GM21786 (cell line): ENCODE measurements around the gene TNFRSF11A.

Experiments
- ATAC-seq: cut with Tn5 transposase; IDR thresholded peaks from one replicate; pipeline ENCODE4 v1.9.1; 2021; ENCODE audit not compliant: unreplicated experiment

TNFRSF11A gene

DNA sequence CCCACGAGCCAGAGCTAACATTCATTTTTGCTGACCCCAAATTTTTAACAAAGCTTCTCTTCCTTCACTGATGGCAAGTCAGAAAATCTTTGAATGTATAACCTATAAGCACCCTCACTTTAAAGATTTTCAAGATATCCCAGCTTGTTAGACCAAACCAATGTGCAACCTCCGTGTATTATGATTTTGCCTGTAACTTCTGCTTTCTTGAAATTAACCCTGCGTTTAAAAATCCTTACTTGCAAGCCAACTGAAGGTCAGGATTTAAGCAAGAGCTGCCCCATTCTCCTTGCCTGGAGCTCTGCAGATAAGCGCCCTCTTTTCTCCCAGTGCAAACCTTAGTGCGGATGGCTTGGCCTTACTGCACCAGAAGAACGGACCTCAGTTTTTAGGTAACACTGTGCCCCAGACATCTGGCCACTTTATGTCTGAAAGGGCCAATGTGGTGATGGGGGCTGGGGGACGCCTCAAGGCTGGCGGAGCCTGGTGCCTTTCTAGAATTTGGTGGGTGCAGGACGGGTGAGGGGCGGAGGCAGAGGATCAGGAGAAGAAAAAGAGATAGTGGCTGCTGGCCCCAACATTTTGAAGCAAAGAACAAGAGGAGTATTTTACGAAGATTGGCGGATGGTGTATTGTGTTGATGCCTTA is 805 bp upstream of the TNFRSF11A start:
- no peak for ATAC-seq

DNA sequence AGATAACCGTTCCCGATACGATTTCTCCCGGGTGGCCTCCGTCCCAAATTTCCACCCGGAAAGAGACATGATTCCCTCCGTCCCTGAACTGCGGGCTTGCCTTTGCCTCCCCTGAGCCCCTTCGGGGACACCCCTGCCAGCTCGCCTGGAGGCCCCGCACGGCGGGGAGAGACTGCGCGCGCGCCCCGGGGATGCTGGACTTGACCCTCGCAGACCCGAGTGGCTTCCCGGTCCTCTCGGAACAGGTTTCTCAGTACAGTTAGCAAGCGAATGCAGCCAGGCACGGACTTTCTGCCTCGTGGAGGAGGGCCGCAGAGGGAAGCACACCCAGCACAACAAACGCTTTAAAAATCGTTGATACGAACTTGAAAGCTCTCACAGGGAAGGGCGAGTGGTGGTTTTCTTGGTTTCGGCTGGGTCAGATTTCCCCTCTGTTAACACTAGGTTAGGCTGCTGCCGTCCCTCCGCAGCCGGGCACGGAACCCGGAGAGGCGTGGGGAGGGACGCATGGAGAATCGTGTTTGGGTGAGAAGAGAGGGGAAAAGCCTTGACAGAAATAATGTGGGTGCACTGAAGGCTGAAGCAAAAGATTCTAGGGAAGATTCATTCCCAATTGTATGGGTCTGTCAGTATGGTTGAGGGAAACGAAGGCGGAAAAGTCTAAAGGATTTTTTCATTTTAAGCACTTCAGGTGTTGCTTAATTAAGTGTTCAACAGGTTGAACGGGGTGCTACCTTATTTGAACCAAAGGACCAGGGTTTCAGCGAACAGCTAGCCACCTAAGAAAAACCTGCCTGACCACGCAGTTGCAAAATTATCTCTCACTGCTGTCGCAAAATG is 916 bp downstream of the TNFRSF11A start:
- ATAC-seq, result no peak

DNA sequence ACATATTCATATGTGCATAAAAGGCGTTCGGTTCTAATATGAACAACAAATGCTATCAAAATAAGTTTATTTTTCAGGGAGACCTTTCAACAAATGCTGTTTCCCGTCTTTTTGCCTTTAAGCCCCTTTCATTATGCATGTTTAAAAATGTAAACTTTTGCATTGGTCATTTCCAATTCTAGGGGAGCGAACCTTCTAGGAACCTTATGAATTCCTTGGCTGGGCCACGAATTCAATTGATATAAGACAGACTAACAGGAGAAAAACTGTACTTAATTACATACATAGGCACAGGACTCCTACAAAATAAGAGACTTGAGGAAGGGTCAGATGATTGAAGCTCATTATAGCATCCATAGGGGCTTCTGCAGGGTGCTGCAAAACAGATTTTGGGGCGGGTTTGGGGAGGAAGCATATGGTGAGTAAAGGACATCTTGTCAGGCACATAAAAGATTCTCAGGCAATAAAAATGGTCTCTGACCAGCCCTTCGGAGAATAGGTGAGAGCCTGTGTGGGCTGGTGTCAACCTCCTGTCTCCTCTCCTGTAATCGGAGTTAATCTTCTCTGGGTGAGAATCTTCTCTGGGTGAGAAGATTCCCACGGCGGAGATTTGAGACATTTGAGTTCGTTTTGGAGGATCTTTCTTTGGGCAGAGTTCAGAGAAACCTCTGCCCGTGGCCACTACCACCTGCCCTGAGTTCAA is 1.7 kb downstream of the TNFRSF11A start:
- ATAC-seq, result no peak

DNA sequence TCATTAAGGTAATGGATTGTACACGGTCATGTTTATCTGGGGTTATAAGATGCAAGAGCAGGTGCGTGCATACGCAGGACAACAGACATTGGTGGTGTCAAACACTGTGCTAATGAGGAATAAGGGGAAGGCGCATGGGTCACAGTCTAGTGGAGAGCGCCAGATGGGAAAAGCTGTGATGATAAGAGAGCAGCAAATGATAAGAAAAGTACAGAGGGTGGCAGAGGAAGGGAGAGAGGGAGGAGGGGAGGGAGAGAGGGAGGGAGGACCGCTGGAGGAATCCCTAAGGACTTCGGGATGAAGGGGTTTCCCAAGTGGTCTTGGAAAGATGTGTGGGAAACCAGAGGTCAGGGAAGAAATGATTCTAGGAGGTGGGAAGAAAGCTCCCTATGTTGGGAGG is 2.9 kb downstream of the TNFRSF11A start:
- ATAC-seq, result no peak

DNA sequence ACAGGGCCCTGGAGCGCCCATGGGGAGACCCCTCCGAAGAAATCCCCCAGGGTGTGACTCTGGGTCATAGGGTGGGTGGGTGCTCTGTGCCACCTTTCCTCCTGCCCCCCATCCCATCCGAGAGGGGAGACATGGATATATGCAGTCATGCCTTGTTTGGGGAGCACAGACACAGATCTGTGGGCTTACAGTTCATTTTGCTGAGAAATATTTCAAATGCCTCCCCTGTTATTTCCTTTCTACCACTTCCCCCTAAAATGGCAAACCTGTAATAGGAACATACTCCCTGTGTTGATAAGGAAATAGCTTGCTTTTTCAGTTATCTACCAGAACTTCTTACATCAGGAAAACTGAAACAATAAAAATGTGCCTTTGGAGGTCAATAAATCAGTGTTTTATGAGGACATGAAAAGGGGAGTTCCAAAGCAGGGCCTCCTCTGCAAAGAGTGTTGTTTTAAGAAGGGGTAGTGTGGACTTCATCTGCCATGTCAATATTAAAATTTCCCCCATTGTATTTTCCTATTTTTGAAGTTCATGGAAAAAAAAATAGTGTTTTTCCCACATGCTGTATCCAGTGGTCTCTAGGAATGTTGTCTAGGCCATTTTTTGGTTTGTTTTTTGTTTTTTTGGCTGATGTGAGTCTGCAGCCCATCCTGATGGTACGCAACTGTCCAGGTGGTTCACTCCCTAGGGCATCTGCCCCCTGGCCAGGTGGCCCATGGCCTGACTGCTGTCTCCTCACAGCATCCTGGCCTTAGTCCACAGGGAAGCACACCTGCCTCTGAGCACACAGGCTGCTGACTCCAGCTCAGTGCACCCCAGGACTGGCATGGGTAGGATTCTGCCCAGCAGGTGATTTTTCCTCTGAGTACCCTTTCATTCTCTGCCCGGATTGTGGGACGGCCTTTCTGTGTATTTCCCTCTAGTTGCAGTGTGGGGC is 3.7 kb downstream of the TNFRSF11A start:
- no peak for ATAC-seq

DNA sequence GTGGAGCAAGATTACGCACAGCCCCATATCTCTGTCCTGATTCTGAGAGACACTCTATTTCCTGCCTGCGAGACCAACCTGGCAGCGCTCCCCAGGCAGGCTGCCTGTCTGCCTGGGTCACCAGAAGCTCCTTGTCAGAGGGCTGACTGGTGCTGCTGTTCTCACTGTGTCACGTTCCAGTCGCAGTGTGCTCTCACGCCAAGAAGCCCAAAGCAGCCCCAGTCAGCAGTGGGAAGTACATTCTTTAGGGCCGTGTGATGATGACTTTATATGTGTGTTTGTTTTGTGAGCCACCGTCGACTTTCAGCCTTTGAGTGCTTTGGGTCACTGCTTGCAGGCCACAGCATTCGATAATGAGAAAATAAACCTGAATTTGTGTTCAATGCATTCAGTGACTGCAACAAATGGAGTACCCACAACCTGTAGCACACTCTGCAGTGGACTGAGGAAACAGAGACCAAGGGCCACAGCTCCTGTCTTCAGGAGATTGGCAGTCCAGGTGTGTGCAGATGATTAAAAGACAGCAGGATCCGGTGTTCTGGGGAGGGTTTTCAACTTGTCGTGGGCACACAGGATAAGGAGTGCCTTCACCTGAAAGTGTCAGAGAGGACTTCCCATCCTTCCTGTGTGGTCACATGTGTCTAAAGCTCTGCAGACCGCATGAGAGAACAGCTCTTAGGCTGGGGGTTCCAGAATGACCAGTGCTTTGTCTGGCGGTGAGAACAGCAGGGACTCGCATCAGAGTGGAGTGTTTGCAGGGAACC is 4.8 kb downstream of the TNFRSF11A start:
- no peak for ATAC-seq

DNA sequence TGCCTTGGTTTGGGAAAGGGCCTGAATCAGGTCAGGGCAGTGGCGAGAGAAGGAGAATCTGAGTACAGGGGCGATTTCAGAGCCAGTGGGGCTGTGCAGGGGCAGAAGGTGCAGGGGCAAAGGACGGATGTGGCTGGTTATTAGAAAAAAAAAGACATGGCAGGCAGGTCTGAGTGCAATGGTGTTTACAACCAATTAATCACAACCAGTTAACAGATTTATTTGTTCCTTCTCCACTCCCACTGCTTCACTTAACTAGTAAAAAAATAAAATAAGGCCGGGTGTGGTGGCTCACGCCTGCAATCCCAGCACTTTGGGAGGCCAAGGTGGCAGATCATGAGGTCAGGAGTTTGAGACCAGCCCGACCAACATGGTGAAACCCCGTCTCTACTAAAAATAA is 5.5 kb downstream of the TNFRSF11A start:
- ATAC-seq, result no peak

DNA sequence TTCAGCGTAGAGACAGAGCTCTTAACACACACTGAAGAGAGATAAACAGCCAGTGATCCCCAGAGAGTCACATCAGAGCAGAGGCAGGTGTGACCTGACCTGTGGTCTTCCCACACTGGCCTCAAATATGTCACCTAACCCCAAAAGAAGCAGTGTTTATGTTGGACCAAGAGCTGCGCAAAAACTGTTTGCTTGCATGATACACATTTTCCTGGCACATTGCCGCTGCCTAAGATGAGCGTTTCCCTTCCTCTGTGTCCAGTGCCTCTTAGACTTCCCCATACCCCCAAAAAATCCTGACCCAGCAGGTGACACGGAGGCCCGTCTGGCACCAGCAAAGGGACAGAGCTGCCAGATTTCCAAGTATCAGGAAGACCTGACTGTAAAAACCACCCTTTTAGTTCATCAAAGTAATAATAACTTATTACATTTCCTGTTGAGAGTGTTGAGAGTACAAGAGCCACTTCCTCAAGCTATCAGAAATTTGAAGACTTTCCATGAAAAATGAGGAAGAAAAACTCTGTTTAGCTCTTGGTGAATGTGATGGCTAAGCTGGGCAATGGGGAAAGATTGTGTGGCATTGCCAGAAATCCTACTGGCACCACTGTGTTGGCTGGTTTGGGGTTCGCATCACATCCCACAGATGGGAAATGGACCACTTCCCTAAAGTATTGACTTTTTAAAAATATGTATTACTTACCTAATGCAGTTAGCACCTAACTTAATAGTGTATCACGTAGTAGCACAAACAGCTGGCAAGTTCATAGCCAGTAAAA is 6.7 kb downstream of the TNFRSF11A start:
- no peak for ATAC-seq

DNA sequence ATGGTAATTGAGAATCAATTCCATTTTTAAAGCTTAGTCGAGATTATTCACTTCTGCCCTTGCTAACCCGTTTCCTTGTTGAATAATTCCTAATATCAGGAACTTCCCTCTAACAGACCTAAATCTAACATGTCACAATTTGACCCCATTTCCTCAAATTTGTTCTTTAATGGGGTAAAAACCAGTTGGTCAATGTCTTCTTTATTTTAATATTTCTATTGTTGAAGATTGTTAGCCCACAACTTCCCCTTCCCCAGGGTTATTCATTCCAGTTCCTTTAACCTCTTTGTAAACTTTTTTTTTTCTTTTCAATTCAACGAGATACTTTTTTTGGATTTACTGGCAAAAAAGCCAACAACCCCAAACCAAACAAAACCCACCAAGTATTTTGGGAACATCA is 7.3 kb downstream of the TNFRSF11A start:
- ATAC-seq, result no peak

DNA sequence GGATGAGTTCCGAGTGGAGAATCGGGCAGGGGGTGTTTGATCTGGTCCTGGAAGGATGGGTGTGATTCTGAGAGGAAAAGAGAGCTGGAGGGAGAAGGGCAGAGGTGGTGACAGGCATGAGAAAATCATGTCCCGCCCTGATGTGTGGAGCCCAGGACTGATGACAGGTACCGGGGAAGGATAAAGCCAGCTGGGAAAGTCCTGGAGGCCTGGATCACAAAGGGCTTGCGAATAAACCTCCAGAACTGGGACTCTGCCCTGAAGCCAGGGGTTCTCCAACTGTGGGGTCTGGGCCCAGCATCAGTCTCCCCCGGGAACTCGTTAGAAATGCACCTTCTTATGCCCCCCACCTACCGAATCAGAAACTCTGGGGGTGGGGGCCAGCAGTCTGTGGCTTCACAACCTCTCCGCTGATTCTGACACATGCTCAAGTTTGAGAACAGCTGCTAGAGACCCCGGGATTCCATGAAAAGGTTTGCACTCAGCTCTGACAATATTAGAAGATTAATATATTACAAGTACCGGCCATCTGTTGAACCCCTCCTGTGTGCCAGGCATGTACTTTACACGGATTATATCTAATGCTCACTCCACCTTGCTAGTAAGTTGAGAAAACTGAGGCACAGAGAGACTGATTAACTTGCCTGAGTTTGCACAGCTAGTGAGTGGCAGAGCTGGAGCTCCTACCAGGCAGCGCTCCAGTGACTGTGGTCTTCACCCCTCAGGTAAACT is 8.0 kb downstream of the TNFRSF11A start:
- ATAC-seq, result no peak

DNA sequence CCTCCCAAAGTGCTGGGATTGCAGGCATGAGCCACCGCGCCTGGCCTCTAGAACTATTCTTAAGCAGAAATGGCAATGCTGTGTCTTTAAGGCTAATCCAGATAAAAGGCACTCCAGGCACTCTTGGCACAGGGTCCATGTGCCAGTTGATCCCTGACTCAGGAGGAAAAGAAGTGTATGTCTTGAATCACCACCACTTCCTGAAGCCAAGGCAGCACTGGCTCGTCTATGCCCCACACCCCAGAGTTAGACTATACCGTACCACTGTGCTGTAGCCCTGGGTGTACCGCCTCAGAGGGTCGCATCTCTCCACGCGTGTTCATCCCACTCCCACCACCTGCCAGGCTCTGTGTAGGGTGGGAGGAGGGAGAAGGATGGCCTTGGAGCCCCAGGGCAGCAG is 9.0 kb downstream of the TNFRSF11A start:
- ATAC-seq, result no peak

DNA sequence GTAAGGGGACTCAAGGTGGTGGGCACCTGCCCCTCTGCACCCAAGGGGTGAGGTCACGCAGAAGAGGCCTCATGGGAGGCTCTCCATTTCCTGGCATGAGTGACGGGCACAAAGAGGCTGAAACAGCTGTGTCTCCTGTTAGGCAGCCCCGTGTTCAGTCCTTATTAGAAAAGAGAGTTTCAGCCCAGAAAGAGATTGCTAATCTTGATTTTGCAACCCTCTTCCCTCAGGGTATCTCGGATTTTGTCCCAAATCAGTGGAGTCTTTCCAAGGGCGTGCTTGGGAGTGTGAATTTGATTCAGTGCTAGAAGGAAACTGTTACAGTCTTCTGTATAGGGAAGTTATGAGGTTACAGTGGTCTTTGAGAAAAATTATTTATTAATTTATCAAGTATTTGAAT is 10.4 kb downstream of the TNFRSF11A start:
- no peak for ATAC-seq

DNA sequence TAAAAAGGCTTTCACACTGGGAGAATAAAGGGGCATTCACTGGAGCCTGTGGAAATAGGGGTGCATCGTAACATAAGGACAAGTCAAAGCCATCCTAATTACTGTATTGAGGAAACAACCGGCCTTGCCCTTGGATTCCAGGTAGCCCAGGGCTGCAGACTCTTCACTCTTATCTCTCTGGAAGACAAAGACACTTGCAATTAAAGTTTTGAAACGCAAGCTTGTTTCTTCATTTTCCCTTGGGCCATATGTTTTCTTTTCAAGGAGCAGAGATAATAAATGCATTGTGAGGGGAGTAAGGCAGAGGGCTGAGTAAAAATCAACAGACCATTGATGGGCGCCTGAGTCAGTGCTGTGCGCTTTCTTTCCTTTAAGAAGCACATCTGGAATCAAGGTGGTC is 11.5 kb downstream of the TNFRSF11A start:
- ATAC-seq, result no peak

DNA sequence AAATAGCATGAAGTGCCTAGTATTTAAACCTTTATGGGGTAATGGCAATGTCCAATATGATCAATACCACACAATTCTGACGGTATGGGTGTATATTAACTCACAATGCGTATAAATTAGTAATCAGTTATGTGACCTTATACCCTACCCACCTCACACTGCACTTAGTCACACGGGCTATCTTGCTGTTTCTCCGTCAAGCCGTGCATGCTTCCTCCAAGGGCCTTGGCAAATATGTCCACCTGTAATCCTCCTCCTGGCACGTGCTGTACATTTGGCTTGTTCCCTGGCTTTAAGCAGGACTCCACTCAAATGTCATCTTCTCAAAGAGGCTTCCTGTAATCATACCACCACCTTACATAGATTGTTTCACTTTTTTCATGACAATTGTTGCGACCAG is 12.2 kb downstream of the TNFRSF11A start:
- no peak for ATAC-seq

DNA sequence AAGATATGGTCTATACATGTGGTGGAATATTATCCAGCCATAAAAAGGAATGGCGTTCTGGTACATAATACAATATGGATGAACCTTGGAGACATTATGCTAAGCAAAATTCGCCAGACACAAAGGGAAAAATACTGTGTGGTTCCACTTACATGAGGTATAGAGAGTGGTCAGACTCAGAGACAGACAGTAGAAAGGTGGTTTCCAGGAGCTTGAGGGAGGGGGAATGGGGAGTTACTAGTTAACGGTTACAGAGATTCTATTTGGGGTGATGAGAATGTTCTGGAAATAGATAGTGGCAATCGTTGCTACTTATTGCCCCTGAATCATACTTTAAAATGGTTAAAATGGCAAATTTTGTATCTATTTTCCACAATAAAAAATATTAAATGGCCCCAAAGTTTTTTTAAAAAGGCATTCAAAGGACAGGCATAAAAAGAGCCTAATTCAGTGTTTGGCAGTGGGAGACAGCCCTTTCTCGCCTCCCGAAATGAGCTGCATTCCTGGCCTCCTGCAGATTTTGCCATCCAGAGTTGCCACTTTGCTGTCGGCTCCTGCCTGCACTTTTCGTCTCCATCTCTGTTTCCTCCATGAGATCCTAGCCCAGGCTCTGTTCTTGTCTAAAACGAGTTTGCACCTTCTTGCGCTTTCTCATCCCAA is 13.5 kb downstream of the TNFRSF11A start:
- ATAC-seq, result no peak

DNA sequence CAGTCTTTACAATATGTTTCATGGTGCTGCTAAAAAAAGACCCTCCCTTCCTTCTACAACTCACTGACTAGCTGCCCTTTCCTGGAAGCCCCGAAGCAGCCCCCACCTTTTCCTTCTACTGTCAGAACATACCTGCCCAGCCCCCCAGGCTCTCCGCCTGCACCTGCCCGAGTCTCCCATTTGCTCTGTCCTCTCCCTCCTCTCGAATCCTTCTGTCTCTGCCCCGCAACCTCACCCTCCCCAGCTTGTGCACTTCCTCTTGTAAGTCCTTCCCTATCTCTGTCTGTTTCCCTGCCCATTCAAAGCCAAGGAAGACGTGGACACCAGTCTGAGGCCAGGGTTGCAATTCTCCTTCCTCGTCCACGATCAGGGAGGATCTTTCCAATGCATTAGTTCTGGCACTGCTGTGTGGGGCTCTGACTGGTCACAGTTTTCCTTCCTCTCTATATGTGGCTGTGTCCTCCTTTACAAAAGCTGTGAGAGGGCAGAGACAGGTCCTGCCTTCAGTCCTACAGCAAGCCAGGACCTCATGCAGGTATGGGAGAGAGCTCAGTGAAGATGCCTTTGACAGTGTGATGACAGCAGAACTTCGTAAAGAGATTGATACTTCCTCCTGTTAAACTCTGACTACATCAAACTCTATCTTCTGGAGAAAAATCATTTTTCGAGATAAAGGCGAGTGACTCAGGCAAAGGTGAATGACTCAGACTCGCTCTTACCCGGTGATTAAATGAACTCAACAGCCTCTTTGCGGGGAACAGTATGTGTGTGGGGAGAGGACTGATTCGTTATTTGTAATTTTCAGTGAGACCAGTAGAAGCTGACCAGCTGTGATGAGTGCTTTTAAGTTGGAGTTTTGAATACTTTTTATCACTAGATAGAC is 14.2 kb downstream of the TNFRSF11A start:
- no peak for ATAC-seq

DNA sequence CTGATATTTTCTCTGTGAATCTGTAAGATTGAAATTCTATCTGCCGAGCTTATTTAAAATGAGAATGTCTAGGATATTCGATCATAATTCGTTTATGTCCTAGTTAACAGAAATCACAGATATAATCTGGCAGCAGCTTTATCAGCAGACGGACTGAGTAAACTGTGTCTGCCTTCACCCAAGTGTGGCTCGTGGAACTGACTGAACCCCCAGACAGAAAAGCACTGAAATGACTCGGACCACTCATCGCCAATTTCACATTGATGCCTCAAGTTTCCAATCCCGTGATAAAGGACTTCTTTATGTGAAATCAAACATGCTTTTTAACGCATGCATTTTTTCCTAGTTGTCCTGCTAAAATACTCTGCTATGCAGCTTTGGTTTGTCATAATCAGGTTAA is 15.9 kb downstream of the TNFRSF11A start:
- no peak for ATAC-seq
